GM04504 (cell line): ENCODE data around the gene RPS14.

Source experiments
- DNase-seq: peaks from one replicate; pipeline ENCODE4 v3.0.0-alpha.2; 2012; ENCODE audit warnings: low read depth

Gene RPS14

DNA sequence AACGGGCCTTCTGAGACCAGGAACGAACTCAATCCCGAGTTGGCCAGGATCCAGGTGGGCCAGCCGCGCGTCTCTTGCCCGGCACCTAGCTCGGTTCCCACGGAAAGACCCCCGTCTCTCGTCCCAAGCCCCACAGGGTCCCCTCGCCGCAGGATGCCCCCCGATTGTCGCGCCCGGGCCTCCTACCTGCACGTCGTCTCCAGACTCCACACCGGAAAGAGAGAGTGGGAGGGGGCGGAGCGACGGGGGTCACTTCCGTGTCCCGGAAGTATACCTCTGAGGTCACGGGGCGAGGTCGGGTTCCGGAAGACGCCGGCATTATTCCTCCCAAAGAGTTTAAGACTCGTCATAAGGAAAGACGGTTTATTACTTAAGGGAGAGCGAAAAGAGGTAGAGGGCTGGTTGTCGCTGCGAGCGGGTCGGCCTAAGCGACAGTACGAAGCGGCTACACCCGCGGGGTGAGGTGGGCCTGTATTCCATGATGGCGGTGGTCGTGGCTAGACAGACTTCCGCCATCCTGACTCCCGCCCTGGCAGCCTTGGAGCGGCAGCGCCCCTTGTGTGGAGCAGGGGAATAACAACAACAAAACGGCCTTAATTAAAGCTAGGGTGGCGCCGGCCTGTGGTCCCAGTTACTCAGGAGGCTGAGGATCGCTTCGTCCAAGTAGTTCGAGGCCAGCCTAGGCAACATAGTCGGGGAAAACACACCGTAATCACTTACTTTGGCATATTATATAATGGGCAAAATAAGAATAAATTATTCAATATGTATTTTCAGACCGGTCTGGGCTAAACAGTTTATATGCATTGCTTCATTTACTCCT, at the start of gene RPS14:
Gene RPS14, minus strand, starts transcription at position 223 of the 823 bp plus-strand sequence. CDS start 2,006 bp downstream, outside the sequence.
- peak; percentile 87 for DNase-seq

DNA sequence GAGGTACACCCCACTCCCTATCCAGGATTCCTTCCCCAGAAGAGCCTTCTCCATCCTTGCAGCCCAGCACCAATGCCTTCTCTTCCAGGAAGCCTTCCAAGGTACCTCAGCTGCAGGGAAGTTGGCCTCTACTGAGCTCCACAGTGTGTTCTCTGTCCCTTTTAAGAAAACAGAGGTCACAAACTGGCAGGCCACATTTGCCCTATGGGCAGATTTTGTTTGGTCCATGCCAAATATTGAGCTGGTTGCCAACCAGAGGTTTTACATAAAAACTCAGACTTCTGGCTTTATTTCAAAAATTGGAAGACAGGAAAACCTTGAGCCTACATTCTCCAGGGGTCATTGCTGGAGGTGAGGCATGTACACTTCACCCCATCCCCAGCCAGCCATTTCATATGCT, 49.4 kb upstream of the RPS14 start:
- no peak for DNase-seq

DNA sequence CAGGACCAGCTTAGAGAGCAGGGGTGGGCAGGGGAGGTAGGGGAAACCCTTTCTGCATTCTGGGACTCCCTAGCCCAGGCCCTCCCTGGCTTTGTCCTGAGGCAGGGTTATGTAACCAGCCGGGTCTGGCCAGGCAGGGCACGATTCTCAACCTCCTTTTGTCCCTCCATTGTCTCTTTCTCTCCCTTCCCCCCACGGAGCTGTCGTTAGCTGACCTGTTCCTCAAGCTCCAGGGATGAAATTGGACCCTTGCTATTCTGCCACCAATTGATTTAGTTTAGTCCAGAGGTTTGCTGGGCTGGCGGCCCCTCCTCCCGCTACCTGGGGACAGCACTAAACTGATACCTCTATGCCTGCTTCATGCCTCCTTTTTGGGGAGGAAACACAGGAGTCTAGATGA, 49.0 kb upstream of the RPS14 start:
- no peak for DNase-seq

DNA sequence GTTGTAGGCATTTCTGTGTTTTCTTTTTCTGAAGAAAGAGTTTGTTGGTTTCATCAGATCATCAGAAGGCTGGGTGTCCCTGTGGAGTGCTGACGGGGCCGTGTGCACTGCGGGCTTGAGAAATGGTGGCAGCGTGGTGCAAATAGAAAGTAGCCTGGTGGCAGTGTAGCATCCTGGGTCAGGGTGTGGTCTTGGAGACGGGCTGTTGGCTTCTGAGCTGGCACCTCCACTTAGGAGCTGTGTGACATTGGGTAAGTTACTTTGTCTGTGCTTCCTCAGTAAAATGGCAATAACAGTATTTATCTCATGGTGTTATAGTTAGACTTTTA, 48.4 kb upstream of the RPS14 start:
- no peak for DNase-seq

DNA sequence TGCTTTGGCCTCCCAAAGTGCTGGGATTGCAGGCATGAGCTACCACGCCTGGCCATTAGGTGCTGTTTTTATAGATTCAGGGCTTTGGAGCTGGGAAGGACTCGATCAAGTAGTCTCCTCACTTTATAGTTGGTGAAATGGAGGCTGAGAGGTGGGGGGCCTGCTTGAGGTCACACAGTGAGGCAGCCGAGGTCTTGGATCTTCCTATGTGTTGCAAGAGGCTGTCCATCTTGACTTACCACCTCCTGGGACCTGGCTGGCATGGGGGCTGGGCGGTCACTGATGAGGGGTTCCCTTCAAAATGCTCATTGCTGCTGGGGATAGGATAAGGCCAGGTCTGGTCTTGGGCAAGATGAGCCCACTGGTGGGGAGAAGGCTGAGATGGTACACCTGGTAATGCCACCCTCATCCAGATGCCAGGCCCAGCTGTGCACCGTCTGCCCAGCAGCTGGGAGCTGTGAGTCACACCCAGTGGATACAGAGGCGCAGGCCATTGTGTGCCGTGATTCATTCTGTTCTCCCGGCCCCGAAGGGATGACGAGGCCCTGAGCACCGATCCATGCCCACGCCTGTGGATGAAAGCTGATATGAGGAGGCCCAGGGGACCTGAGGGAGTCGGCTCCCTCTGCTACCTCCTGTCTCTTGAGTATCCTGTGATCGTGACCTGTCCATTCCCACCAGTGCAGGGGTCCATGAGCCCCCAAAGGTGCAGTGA, 47.9 kb upstream of the RPS14 start:
- peak; percentile 83 for DNase-seq

DNA sequence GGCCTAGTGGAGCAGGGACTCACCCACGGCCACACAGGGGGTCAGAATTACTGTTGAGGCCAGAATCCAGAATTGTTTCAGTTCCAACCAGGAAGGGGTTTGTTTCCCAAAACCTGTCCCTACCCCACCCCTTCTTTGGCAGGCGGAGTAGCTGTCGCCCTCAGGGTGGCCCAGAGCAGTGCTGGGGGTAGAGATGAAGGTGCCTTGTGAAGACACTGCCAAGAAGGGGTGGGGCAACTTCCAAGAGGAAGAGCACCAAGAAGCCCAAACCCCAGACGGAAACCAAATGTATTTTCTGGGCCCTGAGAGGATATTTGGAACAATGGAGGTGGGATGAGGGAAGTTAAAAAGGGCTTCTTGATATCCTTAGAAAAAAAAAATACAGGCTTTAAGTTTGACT, 47.0 kb upstream of the RPS14 start:
- DNase-seq, result no peak

DNA sequence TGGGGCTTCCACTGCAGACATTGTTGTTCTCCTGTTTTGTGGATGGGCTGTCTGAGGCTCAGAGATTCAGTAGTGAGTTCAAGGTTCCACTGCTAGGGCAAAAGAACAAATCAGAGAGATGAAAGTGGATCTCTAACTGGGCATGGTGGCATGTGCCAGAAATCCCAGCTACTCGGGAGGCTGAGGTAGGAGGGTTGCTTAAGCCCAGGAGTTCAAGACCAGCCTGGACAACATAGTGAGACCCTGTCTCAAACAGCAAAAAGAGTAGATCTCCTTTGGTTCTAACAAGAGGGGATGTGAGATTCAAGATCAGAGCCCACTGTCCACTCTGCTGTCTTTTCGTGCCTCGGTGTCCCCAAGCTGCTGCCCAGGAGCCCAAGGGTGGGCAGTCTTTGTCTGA, 46.6 kb upstream of the RPS14 start:
- DNase-seq, result no peak

DNA sequence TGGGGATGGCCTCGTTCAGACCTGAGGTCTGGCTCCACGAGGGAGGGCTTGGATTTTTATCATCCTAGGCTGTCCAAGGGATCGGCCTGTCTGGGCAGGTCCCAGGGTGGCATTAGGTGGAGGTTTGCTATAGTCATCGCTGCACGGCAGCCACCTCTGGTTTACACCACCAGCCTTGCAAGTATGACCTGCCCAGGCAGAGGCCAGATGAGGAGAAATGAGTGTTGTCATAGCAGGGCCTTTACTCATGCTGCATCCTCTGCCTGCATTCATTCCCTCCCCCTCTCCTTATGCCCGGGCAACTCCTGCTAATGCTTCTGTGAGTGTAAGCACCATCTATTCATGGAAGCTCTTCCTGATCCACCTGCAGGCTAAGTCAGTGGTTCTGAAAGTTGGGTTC, 43.1 kb upstream of the RPS14 start:
- no peak for DNase-seq

DNA sequence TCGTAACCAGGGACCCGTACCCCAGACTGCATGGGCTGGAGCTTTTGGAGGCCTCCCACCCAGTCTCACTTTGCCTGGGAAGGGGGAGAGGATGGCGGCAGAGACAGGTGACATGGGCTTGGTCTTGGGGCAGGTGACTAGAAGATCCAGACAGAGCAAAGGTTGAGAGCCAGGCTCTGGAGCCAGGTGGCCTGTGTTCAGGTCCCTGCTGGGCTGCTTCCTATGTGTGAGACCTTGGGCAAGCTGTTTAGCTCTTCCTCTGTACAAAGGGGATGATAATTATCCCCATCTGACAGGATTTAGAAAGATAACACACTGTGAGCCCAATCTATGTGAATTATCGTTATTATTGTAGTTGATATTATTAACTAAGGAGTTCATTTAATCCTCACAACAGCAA, 42.3 kb upstream of the RPS14 start:
- no peak for DNase-seq

DNA sequence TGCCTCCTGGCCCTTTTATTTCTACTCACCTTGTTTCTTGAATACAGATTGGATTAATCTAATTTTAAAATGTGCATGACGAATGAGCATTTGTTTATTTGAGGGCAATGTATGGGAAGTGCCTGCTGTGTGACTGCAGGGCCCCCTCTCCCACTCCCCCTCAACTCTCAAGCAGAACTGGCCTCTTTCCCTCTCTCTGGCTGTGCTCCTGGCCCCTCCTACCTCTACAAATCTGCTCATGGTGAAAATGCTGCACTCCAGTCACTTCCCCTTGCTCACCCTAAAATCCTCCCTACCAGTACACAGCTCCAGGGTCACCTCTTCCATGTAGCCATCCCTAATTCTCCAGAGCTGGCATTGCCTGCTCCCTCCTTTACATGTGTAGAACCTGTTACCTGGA, 41.2 kb upstream of the RPS14 start:
- no peak for DNase-seq

DNA sequence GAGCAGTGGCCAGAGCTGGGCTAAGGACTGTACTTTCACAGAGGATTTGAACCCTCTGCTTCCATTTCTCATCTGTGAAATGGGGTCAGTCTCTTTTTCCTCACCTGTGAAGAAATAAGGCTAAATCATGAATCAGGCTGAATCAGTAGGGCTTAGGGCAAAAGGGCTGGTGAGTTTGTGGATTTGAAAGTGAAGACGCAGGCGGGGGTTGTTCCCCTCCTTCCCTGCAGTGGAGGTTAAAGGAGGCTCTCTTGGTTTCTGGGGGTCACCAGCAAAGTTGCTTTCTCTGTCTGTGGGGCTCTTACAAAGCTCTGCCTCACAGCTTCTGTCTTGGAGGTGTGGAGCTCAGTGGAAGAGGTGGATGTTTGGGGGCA, 40.7 kb upstream of the RPS14 start:
- no peak for DNase-seq

DNA sequence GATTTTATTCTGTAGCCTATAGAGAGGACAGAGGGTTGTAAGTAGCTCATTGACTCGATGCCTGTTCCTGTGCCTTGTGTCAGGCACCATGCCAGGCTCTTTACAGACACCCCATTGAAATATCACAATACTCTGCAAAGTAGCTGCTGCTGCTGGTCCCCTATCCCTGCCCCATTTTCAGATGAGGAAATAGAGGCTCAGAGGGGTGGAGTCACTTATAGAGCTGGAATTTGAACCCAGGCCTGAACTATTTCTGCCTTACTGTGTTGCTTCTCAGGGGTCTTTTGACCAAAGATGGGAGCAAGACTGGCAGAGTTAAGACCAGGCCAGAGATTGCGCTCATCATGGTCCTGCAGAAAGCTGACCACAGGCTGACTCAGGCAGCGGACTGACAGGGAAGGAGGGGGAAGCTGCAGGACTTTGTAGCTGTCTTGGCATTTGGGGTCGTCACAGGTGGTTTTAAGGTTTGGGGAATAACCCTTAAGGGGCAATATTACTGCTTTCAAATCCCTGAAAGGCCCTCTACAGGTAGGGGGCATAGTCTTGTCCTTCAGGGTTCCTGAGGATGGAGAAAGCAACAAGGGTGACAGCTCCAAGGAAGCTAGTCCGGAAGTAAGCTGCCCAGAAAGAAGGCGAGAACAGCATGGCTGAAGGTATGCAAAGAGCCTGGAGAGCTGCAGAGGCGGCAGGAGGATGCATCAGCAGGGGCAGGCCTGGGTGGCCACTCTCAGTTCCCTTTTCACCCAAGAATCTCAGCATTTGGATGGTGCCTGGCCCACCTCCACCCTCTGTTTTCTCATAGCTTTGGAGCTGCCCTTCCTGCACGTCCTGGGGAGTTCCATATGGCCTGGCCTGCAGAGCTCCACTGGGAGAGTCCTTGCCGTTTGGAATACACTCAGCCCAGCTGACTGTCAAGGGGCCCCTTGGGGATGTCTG, 40.1 kb upstream of the RPS14 start:
- DNase-seq, result no peak

DNA sequence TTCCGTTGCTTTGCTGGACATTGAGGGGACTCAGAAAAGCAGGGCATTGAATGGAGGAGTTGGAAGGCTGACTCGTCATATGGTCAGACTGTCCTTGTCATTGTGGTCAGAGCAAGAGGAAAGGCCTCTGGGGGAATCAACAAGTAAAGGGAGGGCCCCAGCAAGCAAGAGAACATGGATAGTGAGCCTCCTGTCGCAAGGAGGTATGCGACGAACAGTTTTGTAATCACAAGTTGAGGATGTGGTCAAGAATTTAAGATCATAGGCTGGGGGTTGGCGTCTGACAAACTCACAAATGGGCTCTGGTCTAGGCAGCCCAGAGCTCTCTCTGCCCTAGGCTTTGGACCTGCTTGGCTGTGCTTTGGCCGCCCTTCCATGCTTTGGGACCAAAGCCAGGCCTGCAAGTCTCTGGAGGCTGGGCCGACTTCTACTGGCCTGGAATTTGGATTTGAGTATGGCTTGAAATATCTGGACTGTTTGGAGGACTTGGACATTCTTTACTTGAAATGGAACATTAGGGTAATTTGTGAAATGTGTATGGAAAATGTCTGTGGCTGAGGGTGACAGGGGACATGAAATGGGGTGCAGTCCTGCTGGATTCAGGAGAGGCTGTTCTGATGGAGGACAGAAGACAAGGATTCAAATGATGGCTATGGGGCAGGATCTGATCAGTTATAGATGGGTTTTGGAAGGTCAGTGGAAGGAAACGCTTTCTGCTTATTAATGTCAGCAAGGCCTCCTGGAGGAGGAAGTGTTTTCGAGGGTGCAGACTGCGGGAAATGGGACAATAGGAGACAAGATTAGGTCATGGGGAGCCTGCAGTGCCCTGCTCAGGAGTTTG, 39.2 kb upstream of the RPS14 start:
- peak; percentile 71 for DNase-seq

DNA sequence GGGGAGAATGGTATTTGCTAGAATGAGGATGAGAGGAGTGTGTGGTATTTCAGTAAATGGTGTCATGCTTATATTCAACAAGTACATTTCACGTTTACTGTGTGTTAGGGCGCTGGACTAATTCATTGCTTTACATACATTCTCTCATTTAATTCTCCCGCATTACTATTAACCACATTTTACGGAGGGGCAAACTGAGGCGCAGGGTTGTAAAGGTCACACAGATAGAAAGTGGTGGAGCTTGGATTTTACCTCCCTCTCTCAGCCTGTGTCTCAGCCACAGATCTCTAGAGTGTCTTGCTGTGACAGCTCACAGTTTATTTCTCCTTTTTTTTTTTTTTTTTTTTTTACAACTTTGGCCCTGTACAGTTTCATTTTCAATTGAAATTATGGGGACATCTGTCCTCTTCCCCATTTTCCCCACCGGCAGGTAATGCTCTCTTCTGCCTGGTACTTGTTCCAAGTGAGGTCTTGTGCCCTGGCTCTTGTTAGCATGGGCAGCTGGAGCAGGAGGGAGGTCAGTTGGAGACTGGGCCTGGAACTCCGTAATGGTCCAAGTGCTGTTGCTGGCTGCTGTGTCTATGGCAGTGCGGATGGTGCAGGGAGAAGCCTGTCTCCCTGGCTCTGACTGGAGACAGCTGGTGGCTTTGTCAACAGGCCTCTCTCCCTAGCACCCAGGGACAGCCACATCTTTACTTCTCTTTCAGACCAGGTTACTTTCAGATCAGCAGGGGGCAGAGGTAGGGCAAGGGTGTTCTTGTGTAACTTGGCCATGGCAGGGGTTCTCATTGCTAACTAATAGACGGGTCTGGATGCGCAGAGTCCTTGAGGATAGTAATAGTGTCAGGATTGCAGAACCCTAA, 37.9 kb upstream of the RPS14 start:
- DNase-seq, result no peak

DNA sequence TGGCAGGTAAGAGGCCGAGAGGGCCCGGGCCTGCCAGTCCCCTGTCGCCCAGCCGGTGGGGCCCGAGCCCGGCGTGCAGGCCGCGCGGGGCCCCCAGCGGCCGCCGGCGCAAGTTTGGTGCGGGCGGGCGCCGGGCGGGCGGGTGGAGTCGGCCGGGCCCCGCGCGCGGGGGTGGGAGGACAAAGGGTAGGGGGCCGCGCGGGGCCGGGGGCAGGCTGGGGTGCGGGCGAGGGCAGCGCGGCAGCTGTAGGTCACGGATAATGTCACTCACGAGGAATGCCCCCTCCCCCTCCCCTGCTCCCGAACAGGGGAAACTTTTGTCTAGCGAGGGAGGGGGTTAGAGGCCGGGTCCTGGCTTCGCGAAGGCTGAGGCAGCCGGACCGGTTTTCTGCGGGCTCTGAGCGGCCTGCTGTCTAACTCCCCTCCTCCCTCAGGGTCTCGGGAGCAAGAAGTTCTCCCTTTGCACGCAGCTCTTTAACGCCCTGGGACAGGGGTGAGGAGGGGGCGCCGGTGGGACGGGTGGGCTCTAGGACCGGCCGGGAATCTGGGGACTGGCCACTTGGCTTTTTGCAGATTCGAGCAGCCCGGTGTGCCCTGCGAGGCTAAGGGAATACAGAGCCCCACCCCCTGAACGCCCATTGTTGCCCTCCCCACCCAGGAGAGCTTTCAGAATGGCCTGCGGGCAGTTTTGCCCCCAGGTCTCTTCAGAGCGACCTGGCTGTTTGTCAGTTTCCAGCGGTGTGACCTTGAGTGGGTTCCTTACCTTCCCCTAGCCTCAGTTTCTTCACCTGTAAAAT, 37.1 kb upstream of the RPS14 start:
- no peak for DNase-seq

DNA sequence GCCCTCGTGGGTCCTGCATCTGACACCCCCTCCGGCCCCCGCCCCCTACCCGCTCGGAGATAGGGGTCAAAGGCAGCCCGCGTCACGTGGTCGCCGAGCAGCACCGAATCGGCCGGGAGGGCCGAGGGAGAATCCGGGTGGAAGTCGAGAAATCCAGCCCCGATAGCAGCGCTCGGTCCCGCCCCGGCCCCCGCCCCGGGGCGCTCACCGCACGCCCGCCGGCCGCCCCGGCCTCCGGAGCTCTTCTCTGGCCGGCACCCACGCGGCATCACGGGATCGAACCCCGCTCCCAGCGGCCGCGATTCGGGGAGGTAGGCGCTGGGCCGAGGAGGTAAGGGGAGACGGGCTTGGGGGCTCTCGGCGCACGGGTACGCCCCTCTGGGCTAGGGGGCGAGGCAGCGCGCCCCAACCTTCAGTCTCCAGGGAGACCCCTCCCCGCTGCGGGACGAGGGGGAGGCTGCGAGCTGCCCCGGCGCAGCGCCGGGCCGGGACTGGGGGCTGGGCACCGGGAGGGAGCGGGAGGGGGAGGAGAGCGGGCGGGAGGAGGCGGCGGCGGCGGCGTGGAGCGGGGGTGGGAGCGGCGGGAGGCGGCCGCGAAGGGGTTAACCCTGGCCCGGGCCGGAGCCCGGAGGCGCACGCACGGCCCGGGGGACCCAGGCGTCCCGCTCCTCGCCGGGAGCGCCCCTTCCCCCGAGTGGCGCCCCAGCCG, 36.3 kb upstream of the RPS14 start:
- no peak for DNase-seq

DNA sequence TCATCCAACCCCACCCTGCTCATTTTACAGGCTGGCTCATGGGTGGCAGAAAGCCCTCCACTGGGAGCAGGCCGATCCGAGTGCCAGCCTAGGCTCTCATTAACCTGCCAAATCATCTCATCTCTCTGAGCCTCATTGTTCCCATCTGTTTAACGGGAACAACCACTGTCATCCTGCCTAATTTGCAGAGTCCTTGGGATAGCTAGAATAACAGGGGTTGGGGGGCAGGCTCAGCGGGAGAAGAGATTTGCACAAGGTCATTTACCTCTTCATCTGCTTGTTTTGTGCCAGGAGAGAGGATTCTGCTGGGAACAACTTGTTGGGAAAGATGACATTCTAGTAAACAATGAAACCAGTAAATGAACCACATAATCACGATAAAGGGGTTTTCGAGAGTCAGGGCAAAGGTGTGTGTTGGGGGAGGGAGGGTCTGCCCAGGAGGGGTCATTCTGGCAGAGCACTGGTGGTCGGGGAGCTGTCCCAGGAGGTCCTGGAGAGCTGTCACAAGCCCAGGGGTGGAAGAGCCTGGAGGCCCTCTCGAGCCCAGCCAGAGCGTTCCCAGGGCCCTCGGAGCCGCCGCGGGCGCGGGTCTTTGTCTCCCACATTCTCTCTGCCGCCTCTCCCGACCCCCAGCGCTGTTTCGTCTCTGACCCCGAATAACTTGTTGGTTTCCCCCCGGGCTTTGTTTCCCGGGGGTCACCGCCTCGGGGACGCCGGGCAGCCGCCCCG, 35.6 kb upstream of the RPS14 start:
- no peak for DNase-seq

DNA sequence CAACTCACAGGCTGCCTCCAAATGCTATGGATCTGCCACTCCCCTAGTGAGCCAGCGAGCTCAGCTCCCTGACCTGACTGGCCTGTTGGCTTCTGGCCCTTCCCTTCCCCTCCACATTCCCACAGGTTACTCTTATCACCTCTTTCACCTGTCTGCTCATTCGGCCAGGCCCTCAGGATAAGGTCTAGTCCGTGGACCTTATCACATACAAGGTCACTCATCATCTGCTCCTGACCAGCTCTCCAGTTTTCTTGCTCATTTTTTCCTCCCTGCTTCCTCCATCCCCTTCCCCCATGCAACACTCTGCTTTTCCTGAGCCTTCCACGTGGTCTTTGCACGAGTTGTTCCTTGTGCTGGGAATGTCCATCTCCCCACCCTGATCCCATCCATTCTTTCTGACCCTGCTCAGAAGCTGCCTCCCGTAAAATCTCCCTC, 32.5 kb upstream of the RPS14 start:
- DNase-seq, result no peak

DNA sequence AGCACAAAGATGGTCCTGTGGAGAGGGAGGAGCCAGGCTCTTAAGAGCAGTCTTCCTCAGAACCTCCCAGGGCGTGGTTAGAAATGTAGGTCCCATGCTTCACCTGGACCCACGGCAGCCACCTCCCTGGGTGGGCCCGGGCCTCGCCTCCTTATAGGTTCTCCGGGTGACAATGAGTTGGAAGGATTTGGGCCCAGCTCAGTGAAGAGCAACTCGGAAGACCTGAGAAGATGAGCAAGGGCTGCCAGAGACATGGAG, 32.1 kb upstream of the RPS14 start:
- DNase-seq, result no peak
